Smooth muscle cell (in vitro differentiated cells): ENCODE results near the gene UBE2QL1. TPM values are rescaled to one million over a fixed set of nuclear protein-coding genes. Genes with fewer than 3 reads are reported as not detected.

ENCODE experiments used
- DNase-seq: peaks from one replicate; lab custom pipeline; 2025; ENCODE audit not compliant: unreplicated experiment; lab: John Stamatoyannopoulos, UW
- H2AFZ ChIP-seq: fragments of 200-600 bp; sonication (generic); 2 replicates; pipeline ENCODE4 v1.6.0; 2016; ENCODE audit warnings: antibody characterized with exemption, low read depth, mild to moderate bottlenecking
- H3F3A ChIP-seq: fragments of 200-600 bp; sonication (generic); 2 replicates; pipeline ENCODE4 v1.6.0; 2017; ENCODE audit warnings: antibody characterized with exemption, low read depth
- H3K27ac ChIP-seq: fragments of 200-600 bp; sonication (generic); 2 replicates; pipeline ENCODE4 v1.5.1; 2016; ENCODE audit warnings: low read depth, mild to moderate bottlenecking
- H3K27me3 ChIP-seq: fragments of 200-600 bp; sonication (generic); 2 replicates; pipeline ENCODE4 v1.6.1; 2016; ENCODE audit warnings: low read depth, mild to moderate bottlenecking
- H3K36me3 ChIP-seq: fragments of 200-600 bp; sonication (generic); 2 replicates; pipeline ENCODE4 v1.5.1; 2016; ENCODE audit warnings: low read depth
- H3K4me1 ChIP-seq: fragments of 200-600 bp; sonication (generic); 2 replicates; pipeline ENCODE4 v1.5.1; 2016; ENCODE audit warnings: low read depth
- H3K4me2 ChIP-seq: fragments of 200-600 bp; sonication (generic); 2 replicates; pipeline ENCODE4 v1.6.0; 2016; ENCODE audit warnings: mild to moderate bottlenecking
- H3K4me3 ChIP-seq: fragments of 200-600 bp; sonication (generic); 2 replicates; pipeline ENCODE4 v1.5.1; 2016; ENCODE audit warnings: mild to moderate bottlenecking
- H3K79me2 ChIP-seq: fragments of 200-600 bp; sonication (generic); 2 replicates; pipeline ENCODE4 v1.6.0; 2016; ENCODE audit warnings: low read depth, mild to moderate bottlenecking
- H3K9ac ChIP-seq: fragments of 200-600 bp; sonication (generic); 2 replicates; pipeline ENCODE4 v1.6.0; 2016; ENCODE audit warnings: low read depth
- H3K9me3 ChIP-seq: fragments of 200-600 bp; sonication (generic); replicated peaks from 2 replicates; pipeline ENCODE4 v1.5.1; 2016; ENCODE audit warnings: low read depth
- H4K20me1 ChIP-seq: fragments of 200-600 bp; sonication (generic); 2 replicates; pipeline ENCODE4 v1.6.0; 2016; ENCODE audit warnings: low read depth
- WGBS: methylation state at CpG from one replicate; pipeline ENCODE4 v1.1.7; 2016; ENCODE audit warnings: low lambda C conversion rate; 5-methylcytosine and 5-hydroxymethylcytosine counted together
- polyA plus RNA-seq: library from polyadenylated mRNA; unstranded; fragments of >200 nt; fragmentation: Nextera tagmentation; extraction: Ambion mirVana; gene quantifications from 2 replicates; pipeline ENCODE4 v1.2.1, GENCODE V29; 2016
- total RNA-seq: library from RNA; depleted of rRNA; stranded (reverse); fragments of >200 nt; gene quantifications from 2 replicates; pipeline ENCODE4 v1.2.3, GENCODE V29; 2014
- TF ChIP-seq, protein P1 (sequence below): fragments of 200-600 bp; sonication (generic); IDR thresholded peaks from 2 replicates; pipeline ENCODE4 v1.5.1; 2017; ENCODE audit warnings: borderline replicate concordance, mild to moderate bottlenecking, antibody characterized with exemption; ENCODE audit not compliant: insufficient read depth, poor library complexity, severe bottlenecking

Gene UBE2QL1
- total and polyA plus RNA-seq, 2 experiments from 2014 or later: 1.2 to 1.3 TPM

DNA sequence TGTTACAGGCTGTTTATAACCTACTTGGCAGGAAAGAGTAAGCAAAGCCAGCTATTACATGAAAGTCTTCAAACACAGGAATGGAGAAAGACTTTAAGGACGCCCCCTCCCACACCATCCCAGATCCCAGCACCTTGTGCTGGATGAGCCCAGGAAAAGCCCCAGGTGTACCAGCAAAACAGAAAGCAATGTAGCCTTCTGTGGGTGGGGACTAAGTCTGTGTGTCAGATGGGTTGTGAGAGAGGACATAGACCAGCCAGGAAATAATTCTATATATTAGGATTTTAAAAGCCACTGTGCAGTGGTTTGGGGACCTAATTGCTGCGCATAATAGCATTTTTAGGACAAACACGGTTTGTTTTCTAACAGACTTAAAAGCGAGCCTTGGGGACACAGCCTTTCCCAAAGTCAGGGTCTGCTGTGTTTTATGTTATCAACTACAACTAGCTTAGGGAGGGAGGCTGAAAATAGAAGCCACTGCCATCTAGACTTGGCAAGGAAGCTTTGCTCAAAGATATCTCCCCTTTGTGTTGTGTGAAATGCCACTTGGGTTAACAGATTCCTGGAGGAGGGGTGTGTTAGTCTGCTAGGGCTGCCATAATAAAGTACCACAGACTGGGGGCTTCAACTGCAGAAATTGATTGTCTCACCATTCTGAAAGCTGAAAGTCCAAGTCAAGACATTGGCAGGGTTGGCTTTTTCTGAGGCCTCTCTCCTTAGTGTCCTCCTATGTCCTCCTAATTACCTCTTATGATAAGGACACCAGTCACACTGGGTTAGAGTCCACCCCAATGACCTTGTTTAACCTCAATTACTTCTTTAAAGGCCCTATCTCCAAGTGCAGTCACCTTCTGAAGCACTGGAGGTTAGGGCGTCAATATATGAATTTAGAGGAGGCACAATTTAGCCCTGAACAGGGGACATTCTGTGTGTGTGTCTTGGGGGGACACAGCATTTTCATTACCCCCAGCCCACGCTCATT lies 17.2 kb upstream of the UBE2QL1 start:
- WGBS: 79% methylated on average over 6 of the region's 6 CpGs
- no peak for DNase-seq

DNA sequence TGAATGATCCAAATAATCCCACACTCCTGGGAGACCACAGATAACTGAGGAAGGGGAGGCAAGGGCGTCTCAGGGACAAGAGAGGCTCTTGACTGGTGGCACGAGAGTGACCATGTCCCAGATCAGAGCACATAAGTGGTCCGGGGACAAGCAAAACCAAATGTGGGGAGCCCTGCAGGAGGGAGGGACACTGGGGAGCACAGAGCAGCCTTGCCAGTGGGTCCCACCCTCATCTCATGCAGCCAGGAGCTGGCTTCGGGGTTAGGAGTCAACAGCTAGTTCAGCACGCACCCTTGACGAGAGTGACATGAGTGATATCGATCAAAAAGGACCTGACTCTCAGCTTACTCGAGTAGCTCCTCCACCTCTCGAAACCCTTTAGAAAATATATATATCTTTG lies 16.5 kb upstream of the UBE2QL1 start:
- H3K27me3 ChIP-seq: peaks cover 21% of the 10 kb centered on the region
- no peak overlapping the region for H3K9ac ChIP-seq
- no peaks in the 10 kb centered on the region for H4K20me1 ChIP-seq
- H3K36me3 ChIP-seq: no peaks in the 10 kb centered on the region
- no peak overlapping the region for H3K4me3 ChIP-seq
- no peak for DNase-seq
- H3K27ac ChIP-seq: no peak overlapping the region
- H3K79me2 ChIP-seq: no peaks in the 10 kb centered on the region
- no peak overlapping the region for H3K4me2 ChIP-seq
- no peaks in the 10 kb centered on the region for H3F3A ChIP-seq
- H3K4me1 ChIP-seq: no peaks in the 10 kb centered on the region
- no peak overlapping the region for H2AFZ ChIP-seq
- 86% methylated on average over 9 of the region's 9 CpGs for WGBS
- TF ChIP-seq, protein P1, sequence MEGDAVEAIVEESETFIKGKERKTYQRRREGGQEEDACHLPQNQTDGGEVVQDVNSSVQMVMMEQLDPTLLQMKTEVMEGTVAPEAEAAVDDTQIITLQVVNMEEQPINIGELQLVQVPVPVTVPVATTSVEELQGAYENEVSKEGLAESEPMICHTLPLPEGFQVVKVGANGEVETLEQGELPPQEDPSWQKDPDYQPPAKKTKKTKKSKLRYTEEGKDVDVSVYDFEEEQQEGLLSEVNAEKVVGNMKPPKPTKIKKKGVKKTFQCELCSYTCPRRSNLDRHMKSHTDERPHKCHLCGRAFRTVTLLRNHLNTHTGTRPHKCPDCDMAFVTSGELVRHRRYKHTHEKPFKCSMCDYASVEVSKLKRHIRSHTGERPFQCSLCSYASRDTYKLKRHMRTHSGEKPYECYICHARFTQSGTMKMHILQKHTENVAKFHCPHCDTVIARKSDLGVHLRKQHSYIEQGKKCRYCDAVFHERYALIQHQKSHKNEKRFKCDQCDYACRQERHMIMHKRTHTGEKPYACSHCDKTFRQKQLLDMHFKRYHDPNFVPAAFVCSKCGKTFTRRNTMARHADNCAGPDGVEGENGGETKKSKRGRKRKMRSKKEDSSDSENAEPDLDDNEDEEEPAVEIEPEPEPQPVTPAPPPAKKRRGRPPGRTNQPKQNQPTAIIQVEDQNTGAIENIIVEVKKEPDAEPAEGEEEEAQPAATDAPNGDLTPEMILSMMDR: no peak
- H3K9me3 ChIP-seq: no peaks in the 10 kb centered on the region

More for the DNA sequence above, 17.2 kb upstream of the UBE2QL1 start:
- Histone ChIP-seq H3K9me3 (no peaks in the 10 kb centered on the region), H3K4me2 (no peak overlapping the region), H3K27me3 (peaks cover 21% of the 10 kb centered on the region), H4K20me1 (no peaks in the 10 kb centered on the region), H3K36me3 (no peaks in the 10 kb centered on the region), H3K4me3 (no peak overlapping the region), H3K9ac (no peak overlapping the region), H2AFZ (no peak overlapping the region), H3K4me1 (no peaks in the 10 kb centered on the region), H3F3A (no peaks in the 10 kb centered on the region), H3K27ac (no peak overlapping the region), H3K79me2 (no peaks in the 10 kb centered on the region)
- TF ChIP-seq, protein P1: no peak

DNA sequence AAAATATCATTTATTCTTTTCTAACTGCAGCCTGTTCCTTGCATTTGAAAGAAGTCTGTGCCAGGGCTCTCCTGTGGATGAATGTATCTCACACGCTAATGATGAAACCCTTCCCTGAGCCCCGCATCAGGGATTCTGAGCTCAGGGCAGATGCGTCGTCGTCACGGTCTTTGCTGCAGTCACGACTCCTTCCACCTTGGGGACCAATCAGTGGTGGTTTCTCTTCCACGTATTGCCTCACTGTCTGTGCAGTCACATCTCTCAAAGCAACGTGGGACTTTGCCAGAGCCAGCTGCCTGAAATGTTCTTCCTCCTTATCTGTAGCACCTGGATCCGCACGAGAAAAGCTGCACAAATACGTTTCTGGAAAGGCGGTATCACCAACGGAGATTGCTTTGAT lies 13.9 kb upstream of the UBE2QL1 start:
- DNase-seq: no peak
- 74% methylated on average over 14 of the region's 14 CpGs for WGBS

More for the DNA sequence above, 13.9 kb upstream of the UBE2QL1 start:
- Histone ChIP-seq H3K9ac (no peak overlapping the region), H2AFZ (no peak overlapping the region), H3K36me3 (no peaks in the 10 kb centered on the region), H3K9me3 (no peaks in the 10 kb centered on the region), H3K4me1 (no peaks in the 10 kb centered on the region), H3K4me2 (no peak overlapping the region), H3K27ac (no peak overlapping the region), H4K20me1 (no peaks in the 10 kb centered on the region), H3F3A (no peaks in the 10 kb centered on the region), H3K79me2 (no peaks in the 10 kb centered on the region), H3K27me3 (peaks cover 21% of the 10 kb centered on the region), H3K4me3 (no peak overlapping the region)
- TF ChIP-seq, protein P1: no peak
